Liver (tissue), 9 donors: ENCODE measurements around the gene UBXN1. TPM values are rescaled to one million over a fixed set of nuclear protein-coding genes. Genes with fewer than 3 reads are reported as not detected.

Experiments used
- DNase-seq: peaks from one replicate; pipeline ENCODE4 v3.0.0-alpha.2; 2017; ENCODE audit warnings: low spot score
- H3K27ac ChIP-seq, 2 donors: one replicate each; pipeline ENCODE4 v1.7.0; 2013; ENCODE audit warnings: inconsistent platforms in 2 of 2, low read length in 2 of 2, control low read depth in 1 of 2, low read depth in 1 of 2, mild to moderate bottlenecking in 1 of 2
- H3K27me3 ChIP-seq, 4 donors: one replicate each; pipeline versions ENCODE4 v1.6.1 to v1.7.0; 2013; ENCODE audit warnings: low read length in 3 of 4, inconsistent platforms in 1 of 4, mild to moderate bottlenecking in 1 of 4, moderate library complexity in 1 of 4; ENCODE audit not compliant: control insufficient read depth in 4 of 4, insufficient read depth in 4 of 4
- H3K36me3 ChIP-seq, 4 donors: one replicate each; pipeline versions ENCODE4 v1.6.1 to v1.7.0; 2013; ENCODE audit warnings: low read length in 3 of 4, mild to moderate bottlenecking in 3 of 4, low read depth in 1 of 4, moderate library complexity in 1 of 4; ENCODE audit not compliant: control insufficient read depth in 4 of 4, insufficient read depth in 3 of 4
- H3K4me1 ChIP-seq, 4 donors: one replicate each; pipeline versions ENCODE4 v1.6.1 to v1.7.0; 2013; ENCODE audit warnings: low read length in 3 of 4, mild to moderate bottlenecking in 3 of 4, moderate library complexity in 1 of 4; ENCODE audit not compliant: control insufficient read depth in 4 of 4, insufficient read depth in 4 of 4
- H3K4me3 ChIP-seq, 3 donors: one replicate each; pipeline versions ENCODE4 v1.6.1 to v1.7.0; 2013; ENCODE audit warnings: low read length in 3 of 3, control low read depth in 1 of 3, low read depth in 1 of 3, mild to moderate bottlenecking in 1 of 3
- H3K9ac ChIP-seq, 2 donors: one replicate each; pipeline ENCODE4 v1.7.0; 2013; ENCODE audit warnings: low read length in 2 of 2, mild to moderate bottlenecking in 2 of 2, moderate library complexity in 2 of 2, control low read depth in 1 of 2, low read depth in 1 of 2
- H3K9me3 ChIP-seq, 4 donors: one replicate each; pipeline versions ENCODE4 v1.6.1 to v1.7.0; 2013; ENCODE audit warnings: low read length in 3 of 4; ENCODE audit not compliant: control insufficient read depth in 4 of 4
- ATF3 ChIP-seq: IDR thresholded peaks from 2 replicates; pipeline ENCODE4 v1.6.1; 2016; ENCODE audit warnings: antibody characterized with exemption
- CTCF ChIP-seq: fragments of 150-350 bp; IDR thresholded peaks from 2 replicates; pipeline ENCODE4 v1.5.1; 2017; ENCODE audit warnings: improper control_type of control experiment, low read depth, low read length; ENCODE audit not compliant: missing input control
- EGR1 ChIP-seq, 2 donors: IDR thresholded peaks; 2 replicates each; pipeline ENCODE4 v1.6.1; 2016 to 2018; ENCODE audit warnings: antibody characterized with exemption in 2 of 2, low read depth in 2 of 2
- FOXA1 ChIP-seq: IDR thresholded peaks from 2 replicates; pipeline ENCODE4 v1.6.1; 2016; ENCODE audit warnings: antibody characterized with exemption
- FOXA2 ChIP-seq: IDR thresholded peaks from 2 replicates; pipeline ENCODE4 v1.6.1; 2016; ENCODE audit warnings: antibody characterized with exemption
- GABPA ChIP-seq, 2 donors: IDR thresholded peaks in 1 of 2; conservative IDR thresholded peaks in 1 of 2; 2 replicates each; pipeline ENCODE4 v1.6.1; 2016; ENCODE audit warnings: antibody characterized with exemption in 2 of 2, mild to moderate bottlenecking in 1 of 2, moderate library complexity in 1 of 2
- HNF4A ChIP-seq, 2 donors: conservative IDR thresholded peaks; 2 replicates each; pipeline ENCODE4 v1.6.1; 2016; ENCODE audit warnings: antibody characterized with exemption in 2 of 2, mild to moderate bottlenecking in 2 of 2
- HNF4G ChIP-seq: IDR thresholded peaks from 2 replicates; pipeline ENCODE4 v1.6.1; 2016; ENCODE audit warnings: antibody characterized with exemption
- JUND ChIP-seq, 2 donors: IDR thresholded peaks; 2 replicates each; pipeline ENCODE4 v1.6.1; 2016; ENCODE audit warnings: antibody characterized with exemption in 2 of 2
- MAX ChIP-seq: IDR thresholded peaks from 2 replicates; pipeline ENCODE4 v1.6.1; 2016; ENCODE audit warnings: antibody characterized with exemption
- NR2F2 ChIP-seq: IDR thresholded peaks from 2 replicates; pipeline ENCODE4 v1.6.1; 2016; ENCODE audit warnings: antibody characterized with exemption
- RAD21 ChIP-seq, 2 donors: IDR thresholded peaks; 2 replicates each; pipeline ENCODE4 v1.6.1; 2016; ENCODE audit warnings: antibody characterized with exemption in 2 of 2, mild to moderate bottlenecking in 2 of 2
- REST ChIP-seq: IDR thresholded peaks from 2 replicates; pipeline ENCODE4 v1.6.1; 2016; ENCODE audit warnings: antibody characterized with exemption, mild to moderate bottlenecking
- RXRA ChIP-seq, 2 donors: IDR thresholded peaks; 2 replicates each; pipeline ENCODE4 v1.6.1; 2017 to 2018; ENCODE audit warnings: antibody characterized with exemption in 2 of 2, mild to moderate bottlenecking in 1 of 2
- SP1 ChIP-seq: IDR thresholded peaks from 2 replicates; pipeline ENCODE4 v1.6.1; 2018; ENCODE audit warnings: antibody characterized with exemption, mild to moderate bottlenecking
- TAF1 ChIP-seq: conservative IDR thresholded peaks from 2 replicates; pipeline ENCODE4 v1.6.1; 2016; ENCODE audit warnings: antibody characterized with exemption, mild to moderate bottlenecking
- YY1 ChIP-seq: IDR thresholded peaks from 2 replicates; pipeline ENCODE4 v1.6.1; 2016; ENCODE audit warnings: antibody characterized with exemption, mild to moderate bottlenecking
- ZBTB33 ChIP-seq: IDR thresholded peaks from 2 replicates; pipeline ENCODE4 v1.6.1; 2016; ENCODE audit warnings: antibody characterized with exemption
- WGBS: extraction: QIAGEN DNeasy Blood & Tissue Kit; methylation state at CpG from one replicate; pipeline ENCODE4 v1.1.7; 2013; 5-methylcytosine and 5-hydroxymethylcytosine counted together
- polyA plus RNA-seq, 2 donors: library from polyadenylated mRNA; stranded (reverse) in 1 of 2; unstranded in 1 of 2; fragments of 200-250 nt in 1 of 2; fragments of >200 nt in 1 of 2; fragmentation: Nextera tagmentation in 1 of 2; extraction: Ambion mirVana in 1 of 2; gene quantifications; one replicate each; pipeline versions ENCODE4 v1.2.1 to v1.2.3, GENCODE V29; 2013 to 2015
- total RNA-seq, 2 donors: library from RNA; depleted of rRNA; stranded (reverse); fragments of >200 nt; gene quantifications; one replicate each; pipeline ENCODE4 v1.2.3, GENCODE V29; 2014
- donor health status: healthy.
- donor health status: healthy.
- donor health status: healthy.
- donor health status: healthy.
- donor health status: healthy.

The UBXN1 gene
- total and polyA plus RNA-seq, 4 donors, result 31.4 to 45.7 (median 41.2) TPM

- no peak for DNase-seq
- no peak for TF ChIP-seq TAF1
- no peak for TF ChIP-seq ATF3
- TF ChIP-seq GABPA (IDR thresholded peaks at IDR 0.05 in 1 of 2, conservative IDR thresholded peaks at IDR 0.05 in 1 of 2), result no peak
- Histone ChIP-seq H3K27me3 (no peaks in the 10 kb centered on the region), H3K27ac (no peak overlapping the region), H3K4me3 (no peak overlapping the region), H3K36me3 (peaks cover 15 to 61% (median 60%) of the 10 kb centered on the region in 4 donors), H3K4me1 (peaks cover 8 to 45% (median 32%) of the 10 kb centered on the region in 4 donors), H3K9me3 (no peaks in the 10 kb centered on the region), H3K9ac (no peak overlapping the region)
- 90% methylated on average over 5 of the region's 5 CpGs for WGBS
These were observed 37.3 kb upstream of the UBXN1 start for GRCh38 chr11:62716206-62716605.

GRCh38 chr11:62715150-62716130 lies 36.6 kb upstream of the UBXN1 start:
- Histone ChIP-seq H3K4me1 (peaks cover 8 to 50% (median 35%) of the 10 kb centered on the region in 4 donors), H3K27ac (no peak overlapping the region), H3K36me3 (peaks cover 11 to 56% (median 53%) of the 10 kb centered on the region in 4 donors), H3K9ac (no peak overlapping the region), H3K9me3 (no peaks in the 10 kb centered on the region), H3K27me3 (no peaks in the 10 kb centered on the region), H3K4me3 (no peak overlapping the region)
- 95% methylated on average over 24 of the region's 24 CpGs for WGBS
- DNase-seq, result no peak
- TF ChIP-seq SP1 (no peak), GABPA (IDR thresholded peaks at IDR 0.05 in 1 of 2, conservative IDR thresholded peaks at IDR 0.05 in 1 of 2) (no peak), MAX (no peak), ZBTB33 (no peak), RAD21 (IDR thresholded peaks at IDR 0.05) (no peak), REST (no peak), FOXA2 (no peak), HNF4G (no peak), RXRA (IDR thresholded peaks at IDR 0.05) (no peak), YY1 (no peak), ATF3 (no peak), JUND (IDR thresholded peaks at IDR 0.05) (no peak), FOXA1 (no peak), EGR1 (IDR thresholded peaks at IDR 0.05; ENCODE audit: low read depth in 2 of 2) (no peak), CTCF (no peak), HNF4A (conservative IDR thresholded peaks at IDR 0.05) (no peak), NR2F2 (no peak), TAF1 (no peak)
